ENCODE data around the gene HBQ1.
"Not testable (repeated sequence)": the region's sequence is repeated elsewhere in the genome, so short reads cannot be mapped to it uniquely, and the experiment has no call there.

The HBQ1 gene

DNA sequence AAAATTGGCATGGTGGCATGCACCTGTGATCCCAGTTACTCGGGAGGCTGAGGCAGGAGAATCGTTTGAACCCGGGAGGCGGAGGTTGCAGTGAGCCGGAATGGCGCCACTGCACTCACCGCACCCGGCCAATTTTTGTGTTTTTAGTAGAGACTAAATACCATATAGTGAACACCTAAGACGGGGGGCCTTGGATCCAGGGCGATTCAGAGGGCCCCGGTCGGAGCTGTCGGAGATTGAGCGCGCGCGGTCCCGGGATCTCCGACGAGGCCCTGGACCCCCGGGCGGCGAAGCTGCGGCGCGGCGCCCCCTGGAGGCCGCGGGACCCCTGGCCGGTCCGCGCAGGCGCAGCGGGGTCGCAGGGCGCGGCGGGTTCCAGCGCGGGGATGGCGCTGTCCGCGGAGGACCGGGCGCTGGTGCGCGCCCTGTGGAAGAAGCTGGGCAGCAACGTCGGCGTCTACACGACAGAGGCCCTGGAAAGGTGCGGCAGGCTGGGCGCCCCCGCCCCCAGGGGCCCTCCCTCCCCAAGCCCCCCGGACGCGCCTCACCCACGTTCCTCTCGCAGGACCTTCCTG lies at the start of gene HBQ1:
Gene HBQ1, plus strand, starts transcription at position 359 of the 575 bp plus-strand sequence. Its CDS starts 28 bp downstream, at position 387.
- peak in 1 of 2 donors; percentile 27 for DNase-seq

GRCh38 chr16:130533-131173 lies 49.6 kb upstream of the HBQ1 start:
- DNase-seq = no peak

GRCh38 chr16:132120-132519 lies 48.1 kb upstream of the HBQ1 start:
- DNase-seq = no peak

- no peak for DNase-seq
These were observed 46.5 kb upstream of the HBQ1 start for GRCh38 chr16:133716-134115.

- DNase-seq = peak in 1 of 2 donors; percentile 33
These were observed 42.2 kb upstream of the HBQ1 start for GRCh38 chr16:138049-138417.

- DNase-seq = no peak
These were observed 39.9 kb upstream of the HBQ1 start for GRCh38 chr16:140175-140857.

GRCh38 chr16:142405-142967 lies 37.8 kb upstream of the HBQ1 start:
- DNase-seq = no peak

DNA sequence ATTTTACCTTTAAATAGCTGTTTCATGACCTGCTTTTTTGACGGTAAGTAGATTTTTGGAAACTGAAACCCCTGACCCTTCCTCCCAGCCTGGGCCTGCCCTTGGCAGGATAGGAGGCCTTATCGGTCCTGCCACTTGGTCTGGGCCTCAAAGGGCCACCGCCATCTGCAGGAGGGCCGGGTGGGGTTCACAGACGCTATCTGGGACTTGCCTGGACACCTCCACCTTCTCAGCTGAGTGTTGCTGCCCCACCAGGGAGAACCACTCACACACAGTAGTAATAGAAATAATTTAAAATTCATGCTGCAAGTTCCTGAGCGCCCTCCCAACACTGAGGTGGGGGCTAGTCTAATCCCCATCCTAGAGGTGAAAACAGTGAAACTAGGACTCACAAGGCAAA lies 37.2 kb upstream of the HBQ1 start:
- DNase-seq = no peak

GRCh38 chr16:143456-143855 lies 36.8 kb upstream of the HBQ1 start:
- DNase-seq = no peak

GRCh38 chr16:144797-145252 lies 35.4 kb upstream of the HBQ1 start:
- no peak for DNase-seq

- DNase-seq = no peak
These were observed 33.6 kb upstream of the HBQ1 start for GRCh38 chr16:146646-147045.

GRCh38 chr16:149024-149660 lies 31.1 kb upstream of the HBQ1 start:
- no peak for DNase-seq

GRCh38 chr16:152141-153128 lies 27.8 kb upstream of the HBQ1 start, which contains the start of gene HBZ:
Gene HBZ, plus strand, starts transcription at chr16:152644. Its CDS starts 266 bp downstream, at chr16:152910.
- no peak for DNase-seq

- DNase-seq = not testable (repeated sequence)
These were observed 27.1 kb upstream of the HBQ1 start for GRCh38 chr16:153129-153521.

DNA sequence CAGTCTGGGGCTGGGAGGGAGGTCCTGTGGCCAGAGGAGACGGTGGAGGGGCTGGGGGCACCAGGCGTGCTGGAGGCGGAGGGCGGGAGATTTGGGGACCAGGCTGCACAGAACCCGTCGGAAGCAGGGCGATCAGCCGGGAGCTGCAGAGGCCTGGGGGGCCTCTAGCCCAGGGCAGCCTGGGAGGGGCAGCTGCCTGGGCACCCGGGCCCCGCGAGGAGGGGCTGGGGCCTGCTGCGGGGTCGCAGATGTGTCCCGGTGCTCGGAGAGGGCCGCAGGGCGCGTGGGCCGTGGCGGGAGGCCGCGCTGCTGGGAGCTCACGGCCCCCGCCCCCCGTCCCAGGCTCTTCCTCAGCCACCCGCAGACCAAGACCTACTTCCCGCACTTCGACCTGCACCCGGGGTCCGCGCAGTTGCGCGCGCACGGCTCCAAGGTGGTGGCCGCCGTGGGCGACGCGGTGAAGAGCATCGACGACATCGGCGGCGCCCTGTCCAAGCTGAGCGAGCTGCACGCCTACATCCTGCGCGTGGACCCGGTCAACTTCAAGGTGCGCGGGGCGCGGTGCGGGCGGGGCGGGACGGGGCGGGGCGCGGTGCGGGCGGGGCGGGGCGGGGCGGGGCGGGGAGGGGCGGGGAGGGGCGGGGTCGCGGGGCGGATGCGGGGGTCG lies 26.6 kb upstream of the HBQ1 start:
- not testable (repeated sequence) for DNase-seq

- peak in 1 of 2 donors; percentile 22 for DNase-seq
These were observed 25.8 kb upstream of the HBQ1 start for GRCh38 chr16:154217-155030.

DNA sequence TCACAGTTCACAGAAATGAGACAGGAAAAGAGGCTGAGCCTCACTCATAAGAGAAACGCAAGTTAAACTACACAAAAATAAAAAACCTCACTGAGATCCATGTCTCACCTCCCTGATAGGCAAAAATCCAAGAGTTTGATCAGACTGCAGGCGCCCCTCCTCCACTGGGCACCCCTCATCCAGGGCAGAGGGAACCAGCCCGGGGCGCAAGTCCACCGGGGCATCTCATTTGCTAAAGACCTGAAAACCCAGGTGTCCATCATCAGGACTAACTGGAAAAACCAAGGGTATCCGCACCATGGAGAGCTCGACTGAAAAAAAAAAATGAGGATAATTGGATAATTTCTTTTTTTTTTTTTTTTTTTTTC lies 25.2 kb upstream of the HBQ1 start:
- no peak for DNase-seq

DNA sequence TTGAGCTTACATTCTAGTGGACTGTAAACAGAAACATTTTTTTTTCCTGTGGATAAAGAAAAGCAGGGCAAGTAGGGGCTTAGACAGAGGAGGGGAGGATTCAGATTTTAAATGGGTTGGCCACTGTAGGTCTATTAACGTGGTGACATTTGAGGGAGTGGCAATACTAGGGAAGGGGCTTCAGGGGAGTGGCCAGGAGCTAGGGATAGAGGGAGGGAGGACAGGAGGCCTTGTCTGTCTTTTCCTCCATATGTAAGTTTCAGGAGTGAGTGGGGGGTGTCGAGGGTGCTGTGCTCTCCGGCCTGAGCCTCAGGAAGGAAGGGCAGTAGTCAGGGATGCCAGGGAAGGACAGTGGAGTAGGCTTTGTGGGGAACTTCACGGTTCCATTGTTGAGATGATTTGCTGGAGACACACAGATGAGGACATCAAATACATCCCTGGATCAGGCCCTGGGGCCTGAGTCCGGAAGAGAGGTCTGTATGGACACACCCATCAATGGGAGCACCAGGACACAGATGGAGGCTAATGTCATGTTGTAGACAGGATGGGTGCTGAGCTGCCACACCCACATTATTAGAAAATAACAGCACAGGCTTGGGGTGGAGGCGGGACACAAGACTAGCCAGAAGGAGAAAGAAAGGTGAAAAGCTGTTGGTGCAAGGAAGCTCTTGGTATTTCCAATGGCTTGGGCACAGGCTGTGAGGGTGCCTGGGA lies 21.0 kb upstream of the HBQ1 start:
- no peak for DNase-seq

GRCh38 chr16:160242-160641 lies 20.0 kb upstream of the HBQ1 start:
- DNase-seq = not testable (repeated sequence)

DNA sequence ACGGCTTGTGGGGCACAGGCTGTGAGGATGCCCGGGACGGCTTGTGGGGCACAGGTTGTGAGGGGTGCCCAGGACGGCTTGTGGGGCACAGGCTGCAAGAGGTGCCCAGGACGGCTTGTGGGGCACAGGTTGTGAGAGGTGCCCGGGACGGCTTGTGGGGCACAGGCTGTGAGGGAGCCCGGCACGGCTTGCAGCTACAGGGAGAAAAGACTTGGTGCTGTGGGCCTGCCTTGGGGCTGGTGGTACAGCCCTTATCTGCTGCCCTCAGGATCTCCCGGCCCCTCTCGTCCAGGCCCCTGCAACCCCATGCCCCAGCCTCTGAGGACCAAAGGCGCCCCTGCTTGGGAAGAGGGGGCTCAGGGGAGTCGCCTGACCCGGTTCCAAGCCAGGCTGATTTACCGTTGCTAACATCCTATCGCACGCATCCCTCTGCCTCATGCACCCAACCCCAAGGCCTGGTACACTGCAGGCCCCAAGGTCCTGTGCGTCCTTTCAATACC lies 19.5 kb upstream of the HBQ1 start:
- DNase-seq = no peak
